Neuronal stem cell (in vitro differentiated cells): ENCODE measurements around the gene SORCS1.
"Not testable (repeated sequence)": the region's sequence is repeated elsewhere in the genome, so short reads cannot be mapped to it uniquely, and the experiment has no call there.

Experiments
- DNase-seq: peaks from one replicate; pipeline ENCODE4 v3.0.0-alpha.2; 2013; ENCODE audit warnings: low spot score
- H2AFZ ChIP-seq: one replicate; pipeline ENCODE4 v1.6.1; 2013; ENCODE audit warnings: mild to moderate bottlenecking, low read length, inconsistent platforms
- H2AK5ac ChIP-seq: 2 replicates; pipeline ENCODE4 v1.6.1; 2013; ENCODE audit warnings: low read depth, mild to moderate bottlenecking, inconsistent platforms, low read length, moderate library complexity, mixed read lengths
- H2BK120ac ChIP-seq: 2 replicates; pipeline ENCODE4 v1.6.1; 2013; ENCODE audit warnings: low read depth, mild to moderate bottlenecking, inconsistent platforms, low read length, moderate library complexity, mixed read lengths
- H2BK12ac ChIP-seq: one replicate; pipeline ENCODE4 v1.6.1; 2013; ENCODE audit warnings: low read length, inconsistent platforms
- H2BK15ac ChIP-seq: 2 replicates; pipeline ENCODE4 v1.6.1; 2013; ENCODE audit warnings: mild to moderate bottlenecking, low read length, inconsistent platforms, mixed read lengths
- H2BK5ac ChIP-seq: one replicate; pipeline ENCODE4 v1.6.1; 2013; ENCODE audit warnings: inconsistent platforms, mild to moderate bottlenecking, low read length, moderate library complexity
- H3K14ac ChIP-seq: one replicate; pipeline ENCODE4 v1.6.1; 2013; ENCODE audit warnings: low read length, inconsistent platforms
- H3K18ac ChIP-seq: 2 replicates; pipeline ENCODE4 v1.6.1; 2013; ENCODE audit warnings: low read length, inconsistent platforms
- H3K23ac ChIP-seq: 2 replicates; pipeline ENCODE4 v1.6.1; 2013; ENCODE audit warnings: low read depth, mild to moderate bottlenecking, mixed read lengths, low read length, inconsistent platforms; ENCODE audit not compliant: poor library complexity
- H3K27ac ChIP-seq: replicated peaks from 3 replicates; pipeline ENCODE4 v1.5.1; 2013; ENCODE audit warnings: low read length, inconsistent platforms
- H3K27me3 ChIP-seq, 3 experiments: 2 replicates each; pipeline ENCODE4 v1.6.1; 2013; ENCODE audit warnings: low read length in 3 of 3, mild to moderate bottlenecking in 2 of 3, inconsistent platforms in 1 of 3, low read depth in 1 of 3, mixed read lengths in 1 of 3, moderate library complexity in 1 of 3; ENCODE audit not compliant: control insufficient read depth in 3 of 3, insufficient read depth in 3 of 3
- H3K36me3 ChIP-seq, 2 donors: replicated peaks in 1 of 2; 2 replicates each; pipeline ENCODE4 v1.6.1; 2013; ENCODE audit warnings: low read length in 2 of 2; ENCODE audit not compliant: control insufficient read depth in 2 of 2, insufficient read depth in 2 of 2
- H3K4ac ChIP-seq: 2 replicates; pipeline ENCODE4 v1.6.1; 2013; ENCODE audit warnings: inconsistent platforms, mild to moderate bottlenecking, low read length, moderate library complexity
- H3K4me1 ChIP-seq, 2 donors: 1 replicate in 1 of 2; 2 replicates in 1 of 2; pipeline ENCODE4 v1.6.1; 2013; ENCODE audit warnings: low read length in 2 of 2, low read depth in 1 of 2; ENCODE audit not compliant: control insufficient read depth in 2 of 2, insufficient read depth in 1 of 2
- H3K4me2 ChIP-seq: one replicate; pipeline ENCODE4 v1.6.1; 2013; ENCODE audit warnings: mild to moderate bottlenecking, low read length, inconsistent platforms; ENCODE audit not compliant: insufficient read depth, poor library complexity, severe bottlenecking
- H3K4me3 ChIP-seq, 2 donors: 2 replicates each; pipeline ENCODE4 v1.5.1; 2013; ENCODE audit warnings: low read length in 2 of 2, mild to moderate bottlenecking in 2 of 2, inconsistent platforms in 1 of 2, moderate library complexity in 1 of 2
- H3K79me1 ChIP-seq: one replicate; pipeline ENCODE4 v1.6.1; 2013; ENCODE audit warnings: low read depth, mild to moderate bottlenecking, inconsistent platforms, low read length, moderate library complexity
- H3K9ac ChIP-seq: one replicate; pipeline ENCODE4 v1.6.1; 2013; ENCODE audit warnings: mild to moderate bottlenecking, low read depth, low read length, inconsistent platforms; ENCODE audit not compliant: poor library complexity
- H3K9me3 ChIP-seq, 2 donors: replicated peaks in 1 of 2; 2 replicates each; pipeline versions ENCODE3 to v1.6.1; 2013; ENCODE audit warnings: low read length in 2 of 2, mild to moderate bottlenecking in 2 of 2, inconsistent platforms in 1 of 2, low read depth in 1 of 2, mixed read lengths in 1 of 2, moderate library complexity in 1 of 2; ENCODE audit not compliant: control insufficient read depth in 2 of 2, insufficient read depth in 1 of 2
- H4K8ac ChIP-seq: one replicate; pipeline ENCODE4 v1.6.1; 2013; ENCODE audit warnings: low read depth, mild to moderate bottlenecking, inconsistent platforms, low read length, moderate library complexity
- H4K91ac ChIP-seq: one replicate; pipeline ENCODE4 v1.6.1; 2013; ENCODE audit warnings: low read length, low read depth, mild to moderate bottlenecking, inconsistent platforms; ENCODE audit not compliant: poor library complexity
- WGBS, 2 donors: extraction: QIAGEN DNeasy Blood & Tissue Kit; methylation state at CpG; one replicate each; pipeline ENCODE4 v1.1.7; 2013; ENCODE audit warnings: missing lambda C conversion rate in 2 of 2, mixed read lengths in 1 of 2; ENCODE audit not compliant: insufficient read length in 2 of 2, insufficient replicate concordance in 1 of 2; ENCODE audit errors: extremely low coverage in 2 of 2; 5-methylcytosine and 5-hydroxymethylcytosine counted together

Gene SORCS1

GRCh38 chr10:106928151-106928550, 236.4 kb downstream of the SORCS1 start:
- not testable (repeated sequence) for H3K36me3 ChIP-seq, H3K9ac ChIP-seq, H2BK15ac ChIP-seq, H4K91ac ChIP-seq, DNase-seq, H2BK5ac ChIP-seq, H3K79me1 ChIP-seq, H3K14ac ChIP-seq, H3K23ac ChIP-seq, H3K27ac ChIP-seq, H4K8ac ChIP-seq, H2AFZ ChIP-seq, H3K9me3 ChIP-seq, H3K4me2 ChIP-seq, H3K4me3 ChIP-seq, H3K4ac ChIP-seq, H3K27me3 ChIP-seq, H2BK12ac ChIP-seq, H2BK120ac ChIP-seq, H3K4me1 ChIP-seq
- Histone ChIP-seq H2AK5ac (peak overlapping the region; percentile 82), H3K18ac (peak overlapping the region; percentile 77)
- no CpG with 5 or more reads among the region's 33 CpGs for WGBS, 2 donors

- Histone ChIP-seq H2BK12ac (no peak overlapping the region), H3K4me1 (peaks cover 0 to 11% of the 10 kb centered on the region in 2 donors), H3K4ac (no peak overlapping the region), H3K9me3 (no peaks in the 10 kb centered on the region), H2AK5ac (no peak overlapping the region), H3K4me3 (no peak overlapping the region), H2BK15ac (no peak overlapping the region), H3K79me1 (no peaks in the 10 kb centered on the region), H2AFZ (no peak overlapping the region), H2BK5ac (no peak overlapping the region), H3K18ac (no peak overlapping the region), H2BK120ac (no peak overlapping the region), H4K8ac (no peak overlapping the region), H3K36me3 (no peaks in the 10 kb centered on the region), H3K27me3 (no peaks in the 10 kb centered on the region), H3K9ac (peak overlapping the region; percentile 22), H3K4me2 (no peak overlapping the region), H3K27ac (no peak overlapping the region), H3K23ac (no peak overlapping the region), H4K91ac (no peak overlapping the region), H3K14ac (no peak overlapping the region)
- no peak for DNase-seq
Measured at GRCh38 chr10:106925191-106925590, 239.3 kb downstream of the SORCS1 start.

- Histone ChIP-seq H2BK5ac (no peak overlapping the region), H2BK15ac (no peak overlapping the region), H2BK120ac (no peak overlapping the region), H4K91ac (no peak overlapping the region), H3K4me3 (no peak overlapping the region), H3K36me3 (no peaks in the 10 kb centered on the region), H3K9ac (no peak overlapping the region), H3K23ac (no peak overlapping the region), H2AK5ac (no peak overlapping the region), H3K18ac (no peak overlapping the region), H3K27ac (no peak overlapping the region), H3K79me1 (no peaks in the 10 kb centered on the region), H3K27me3 (no peaks in the 10 kb centered on the region), H3K4ac (no peak overlapping the region), H3K9me3 (no peaks in the 10 kb centered on the region), H2BK12ac (no peak overlapping the region), H2AFZ (no peak overlapping the region), H3K14ac (no peak overlapping the region), H3K4me2 (no peak overlapping the region), H3K4me1 (peaks cover 0 to 7% of the 10 kb centered on the region in 2 donors), H4K8ac (no peak overlapping the region)
- no peak for DNase-seq
- WGBS, 2 donors = no CpG with 5 or more reads among the region's 4 CpGs
Measured at GRCh38 chr10:106920538-106920937, 244.0 kb downstream of the SORCS1 start.

- Histone ChIP-seq H3K4me2 (no peak overlapping the region), H3K27me3 (no peaks in the 10 kb centered on the region), H3K36me3 (no peaks in the 10 kb centered on the region), H3K9ac (no peak overlapping the region), H3K4me1 (peaks cover 0 to 3% of the 10 kb centered on the region in 2 donors), H3K27ac (no peak overlapping the region), H3K4me3 (no peak overlapping the region), H2AFZ (no peak overlapping the region), H3K9me3 (no peaks in the 10 kb centered on the region), H3K23ac (no peak overlapping the region), H4K91ac (no peak overlapping the region), H2BK5ac (no peak overlapping the region), H3K18ac (no peak overlapping the region), H2BK120ac (no peak overlapping the region), H3K4ac (no peak overlapping the region), H2BK15ac (no peak overlapping the region), H2AK5ac (no peak overlapping the region), H4K8ac (no peak overlapping the region), H3K14ac (no peak overlapping the region), H3K79me1 (no peaks in the 10 kb centered on the region), H2BK12ac (no peak overlapping the region)
- WGBS, 2 donors = no CpG with 5 or more reads among the region's 3 CpGs
- DNase-seq = no peak
Measured at GRCh38 chr10:106919871-106920282, 244.6 kb downstream of the SORCS1 start.
